Stimulated activated CD8-positive, alpha-beta memory T cell treated with anti-CD3 and anti-CD28 coated beads, Interleukin-12 subunit alpha, Interleukin-12 subunit beta, amount 100 ng/mL, for 24 hours (primary cell): ENCODE data around the gene CTDSPL.

Experiments
- DNase-seq: peaks from one replicate; pipeline ENCODE4 v3.0.0-alpha.2; 2020; ENCODE audit errors: extremely low read depth

The CTDSPL gene

DNA sequence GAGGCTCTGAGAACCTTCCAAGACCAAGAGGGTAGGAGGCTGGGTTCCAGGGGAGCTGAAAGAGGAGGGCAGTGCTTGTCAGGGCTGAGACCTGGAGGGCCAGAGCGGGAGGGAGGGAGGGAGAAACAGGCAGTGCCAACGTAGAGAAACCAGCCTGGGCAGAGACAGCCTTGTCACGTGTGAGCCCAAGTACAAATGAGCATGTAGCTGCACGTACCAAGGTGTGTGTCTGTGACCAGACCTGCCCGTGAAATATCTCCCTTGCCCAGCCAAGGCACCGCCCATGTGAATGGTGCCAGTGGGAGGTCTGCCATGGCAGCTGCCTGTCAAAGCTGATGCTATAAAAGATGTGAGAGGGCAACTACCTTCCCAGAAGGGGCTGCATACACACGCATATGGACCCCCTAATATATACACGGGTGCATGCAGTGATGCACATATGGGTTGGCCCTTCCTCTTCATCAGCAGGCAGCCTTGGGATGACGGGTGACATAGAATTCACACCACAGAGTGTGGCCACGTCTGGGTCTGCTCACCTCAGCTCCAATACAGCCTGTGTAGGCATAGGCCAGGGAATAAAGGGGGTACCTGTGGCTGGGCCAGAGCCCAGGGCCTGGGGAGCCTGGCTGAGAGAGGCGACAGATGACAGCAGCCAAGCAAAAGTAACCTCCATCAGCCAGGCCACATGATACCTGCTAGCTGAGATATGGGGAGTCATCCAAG is 7.8 kb upstream of the CTDSPL start:
- no peak for DNase-seq

GRCh38 chr3:37855363-37855970 is 6.2 kb upstream of the CTDSPL start:
- peak; percentile 46 for DNase-seq

DNA sequence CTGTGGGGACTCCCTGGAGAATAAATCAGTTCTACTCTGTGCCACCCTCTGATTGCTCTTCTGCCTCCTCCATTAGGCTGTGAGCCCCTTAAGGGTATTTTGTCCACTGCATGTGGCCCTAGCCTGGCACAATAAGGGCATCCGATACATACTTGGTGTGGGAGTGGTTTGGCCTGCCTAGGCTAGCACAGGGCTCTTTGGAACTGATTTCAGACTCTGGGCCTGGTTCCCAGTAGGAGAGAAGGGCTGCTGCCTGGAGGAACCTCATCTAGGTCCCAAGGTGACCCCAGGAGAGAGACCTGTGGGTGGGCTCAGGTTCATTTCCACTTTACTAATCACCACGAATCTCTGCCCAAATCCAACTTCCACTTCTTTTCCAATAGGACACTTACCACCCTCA is 5.3 kb upstream of the CTDSPL start:
- DNase-seq = no peak

- DNase-seq = no peak
These were observed 2.9 kb upstream of the CTDSPL start for GRCh38 chr3:37858742-37859141.

GRCh38 chr3:37859354-37859753 is 2.3 kb upstream of the CTDSPL start:
- DNase-seq = no peak

GRCh38 chr3:37859908-37860199 is 1.8 kb upstream of the CTDSPL start:
- no peak for DNase-seq

DNA sequence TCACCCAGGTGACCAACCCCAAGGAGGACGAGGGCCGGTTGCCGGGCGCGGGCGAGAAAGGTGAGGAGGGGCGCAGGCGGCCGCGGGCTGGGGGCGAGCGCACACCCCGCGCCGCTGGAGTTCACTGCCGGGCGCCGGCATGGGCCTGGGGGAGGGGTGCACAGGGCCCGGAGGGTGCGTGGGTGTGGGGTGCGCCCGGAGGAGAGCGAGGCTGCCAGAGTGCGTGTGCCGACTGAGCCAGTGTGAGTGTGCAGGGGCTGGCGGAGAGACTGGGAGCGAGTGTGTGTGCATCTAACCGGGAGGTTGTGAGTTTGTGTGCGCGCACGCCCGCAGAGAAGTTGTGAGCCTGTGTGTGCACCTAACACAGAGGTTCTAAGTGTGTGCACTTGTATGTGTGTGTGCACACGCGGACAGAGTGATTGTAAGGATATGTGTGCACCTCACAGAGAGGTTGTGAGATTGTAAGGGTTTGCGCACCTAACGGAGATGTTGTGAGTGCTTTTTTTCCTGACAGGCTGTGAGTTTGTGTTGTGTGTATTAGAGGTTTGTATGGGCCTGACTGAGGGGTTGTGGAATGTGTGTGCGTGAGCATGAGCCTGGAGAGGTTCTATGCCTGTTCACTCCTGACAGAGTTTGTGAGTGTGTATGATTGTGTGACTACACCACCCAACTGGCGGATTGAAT is 681 bp downstream of the CTDSPL start:
- no peak for DNase-seq

- no peak for DNase-seq
These were observed 1.5 kb downstream of the CTDSPL start for GRCh38 chr3:37862903-37863815.

DNA sequence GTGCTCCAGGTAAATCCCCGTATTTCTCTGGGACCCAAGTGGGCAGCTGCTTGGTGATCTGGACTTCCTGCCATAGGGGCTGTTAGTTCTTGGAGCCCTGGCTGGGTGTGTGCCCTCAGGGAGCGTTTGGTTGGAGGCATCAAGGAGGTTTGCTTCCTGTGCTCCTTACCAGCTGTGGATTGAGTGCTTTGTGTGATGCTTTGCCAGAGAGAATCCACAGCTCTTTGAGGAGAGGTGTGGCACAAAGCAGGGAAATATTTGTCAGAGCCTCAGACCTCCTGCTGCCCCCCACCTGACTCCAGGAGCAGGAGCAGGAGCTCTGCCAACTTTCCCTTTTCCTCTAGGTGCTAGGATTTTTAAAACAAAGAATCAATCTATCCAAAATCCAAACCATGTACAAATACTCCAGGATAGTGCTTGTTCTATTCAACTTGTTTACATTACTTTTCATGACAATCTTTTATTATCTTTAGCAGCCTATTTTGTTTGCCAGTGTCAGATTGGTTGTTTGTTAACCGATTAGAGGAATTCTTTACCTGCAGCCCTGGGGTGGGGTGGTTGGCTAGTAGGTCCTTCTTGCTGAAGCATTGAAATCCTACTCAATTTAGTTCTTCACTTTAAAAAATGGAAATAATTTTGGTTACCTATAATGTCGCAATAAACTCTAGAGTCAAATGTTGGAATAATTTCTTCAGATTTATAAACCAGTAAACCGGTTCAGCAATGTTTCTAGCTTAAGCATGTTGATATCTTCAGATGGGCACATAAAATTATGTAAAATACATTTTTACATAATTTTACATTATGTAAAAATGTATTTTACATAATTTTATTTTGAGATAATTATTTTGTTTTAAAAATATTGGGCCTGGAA is 2.5 kb downstream of the CTDSPL start:
- no peak for DNase-seq

DNA sequence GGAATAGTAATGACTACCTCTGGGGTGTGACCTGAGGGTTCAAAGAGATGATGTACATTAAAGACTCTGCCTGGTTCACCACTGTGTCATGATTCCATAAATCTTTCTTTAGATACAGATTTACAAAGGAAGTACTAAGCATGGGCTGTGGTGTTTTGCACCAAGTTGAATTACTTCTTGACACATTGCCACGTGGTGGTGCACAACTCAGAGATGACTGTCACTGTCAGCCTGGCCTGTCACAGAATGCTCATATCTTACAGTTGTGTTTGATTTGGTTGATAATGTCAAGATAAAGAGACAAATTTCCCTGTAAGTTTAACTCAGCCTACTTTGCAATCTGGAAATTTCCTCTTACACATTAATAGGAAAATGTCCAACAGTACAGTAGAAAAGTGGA is 3.2 kb downstream of the CTDSPL start:
- DNase-seq = no peak

DNA sequence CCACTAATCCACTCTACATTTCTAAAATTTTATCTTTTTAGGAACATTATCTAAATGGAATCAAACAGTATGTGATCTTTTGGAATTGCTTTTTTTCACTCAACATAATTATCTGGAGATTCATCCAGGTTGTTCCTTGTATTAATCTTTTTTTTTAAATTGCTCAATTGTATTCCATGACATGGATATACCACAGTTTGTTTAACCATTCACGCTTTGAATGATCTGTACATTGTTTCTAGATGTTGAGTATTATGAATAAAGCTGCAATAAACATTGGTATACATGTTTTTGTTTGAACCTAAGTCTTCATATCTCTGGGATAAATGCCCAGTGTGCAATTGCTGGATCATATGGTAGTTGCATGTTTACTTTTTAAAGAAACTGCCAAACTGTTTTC is 5.5 kb downstream of the CTDSPL start:
- DNase-seq = no peak

GRCh38 chr3:37871858-37872257 is 10.2 kb downstream of the CTDSPL start:
- no peak for DNase-seq

DNA sequence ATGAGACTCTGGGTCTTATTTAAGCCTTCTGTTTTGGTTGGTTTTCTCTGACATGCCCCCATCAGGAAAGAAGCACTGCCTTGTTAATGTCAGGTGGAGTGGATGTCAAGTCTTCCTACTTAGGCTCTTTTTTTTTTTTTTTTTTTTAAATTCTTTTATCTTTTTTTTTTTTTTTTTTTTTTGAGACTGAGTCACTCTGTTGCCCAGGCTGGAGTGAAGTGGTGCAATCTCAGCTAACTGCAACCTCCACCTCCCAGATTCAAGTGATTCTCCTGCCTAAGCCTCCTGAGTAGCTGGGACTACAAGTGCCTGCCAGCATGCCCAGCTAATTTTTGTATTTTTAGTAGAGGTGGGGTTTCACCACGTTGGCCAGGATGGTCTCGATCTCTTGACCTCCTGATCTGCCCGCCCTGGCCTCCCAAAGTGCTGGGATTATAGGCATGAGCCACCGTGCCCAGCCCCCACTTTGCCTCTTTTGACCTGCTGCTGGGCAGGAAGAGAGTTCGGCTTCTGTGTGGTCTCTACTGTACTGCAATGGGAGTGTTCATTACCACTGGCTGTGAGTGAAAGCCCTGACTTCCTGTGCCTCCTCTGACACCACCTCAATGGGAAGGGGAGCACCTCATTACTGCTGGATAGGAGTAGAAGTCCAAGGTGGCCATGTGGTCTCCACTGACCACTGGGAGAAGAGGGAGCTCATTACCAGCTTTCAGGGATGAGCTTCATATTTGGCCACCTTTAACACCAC is 10.9 kb downstream of the CTDSPL start:
- DNase-seq = no peak

DNA sequence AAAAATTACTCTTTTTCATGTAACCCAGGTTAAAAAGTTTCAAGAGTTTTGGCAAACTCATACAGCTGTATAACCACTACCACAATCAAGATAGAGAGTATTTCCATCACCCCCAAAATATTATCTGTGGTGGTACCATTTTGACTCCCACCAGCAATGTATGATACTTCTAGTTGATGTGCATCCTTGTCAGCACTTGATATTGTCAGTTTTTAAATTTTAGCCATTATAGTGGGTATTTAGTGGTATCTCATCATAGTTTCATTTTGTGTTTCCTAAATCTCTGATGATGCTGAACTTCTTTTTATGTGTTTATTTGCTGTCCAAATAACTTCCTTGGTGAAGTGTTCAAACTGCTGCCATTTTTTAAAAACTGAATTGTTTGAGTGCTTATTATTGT is 14.6 kb downstream of the CTDSPL start:
- no peak for DNase-seq

GRCh38 chr3:37882711-37883110 is 21.0 kb downstream of the CTDSPL start:
- no peak for DNase-seq

DNA sequence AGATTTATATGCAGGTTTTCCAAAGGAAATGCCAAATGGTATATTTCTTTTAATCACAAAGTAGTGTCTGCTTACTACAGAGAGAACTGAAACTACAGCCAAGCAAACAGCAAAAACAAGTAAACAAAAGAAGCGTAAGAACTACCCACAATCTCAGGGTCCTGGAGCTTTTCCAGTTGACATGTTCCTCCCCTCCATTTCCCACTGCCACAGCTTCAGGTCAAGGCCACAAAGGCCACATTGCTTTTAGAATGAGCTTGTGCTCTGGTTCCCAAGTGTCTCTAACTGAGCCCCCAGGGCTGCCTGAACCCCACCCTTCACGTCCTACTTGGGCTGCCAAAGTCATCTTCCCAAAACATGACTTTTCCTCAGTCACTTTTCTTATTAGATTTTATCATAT is 24.1 kb downstream of the CTDSPL start:
- no peak for DNase-seq

- DNase-seq = no peak
These were observed 24.7 kb downstream of the CTDSPL start for GRCh38 chr3:37886395-37886794.

- no peak for DNase-seq
These were observed 25.4 kb downstream of the CTDSPL start for GRCh38 chr3:37887062-37887461.

DNA sequence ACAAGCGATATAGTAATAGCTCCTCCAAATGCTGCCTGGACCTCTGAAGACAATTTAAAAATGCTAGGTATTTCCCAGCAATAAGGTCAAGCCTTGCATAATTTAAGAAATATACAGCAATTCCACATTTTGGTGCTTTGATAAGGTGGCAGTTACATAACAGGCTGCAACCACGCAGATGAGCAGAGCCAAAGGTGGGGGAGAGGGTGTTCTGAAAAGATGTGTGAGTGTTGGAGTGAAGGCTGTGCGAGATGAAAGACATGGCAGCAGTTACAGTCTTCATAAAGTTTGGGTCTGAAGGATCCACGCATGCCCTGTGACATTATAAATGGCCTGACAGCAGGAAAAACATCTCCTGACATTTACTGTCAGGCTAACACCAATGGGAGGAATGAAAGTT is 26.1 kb downstream of the CTDSPL start:
- no peak for DNase-seq

DNA sequence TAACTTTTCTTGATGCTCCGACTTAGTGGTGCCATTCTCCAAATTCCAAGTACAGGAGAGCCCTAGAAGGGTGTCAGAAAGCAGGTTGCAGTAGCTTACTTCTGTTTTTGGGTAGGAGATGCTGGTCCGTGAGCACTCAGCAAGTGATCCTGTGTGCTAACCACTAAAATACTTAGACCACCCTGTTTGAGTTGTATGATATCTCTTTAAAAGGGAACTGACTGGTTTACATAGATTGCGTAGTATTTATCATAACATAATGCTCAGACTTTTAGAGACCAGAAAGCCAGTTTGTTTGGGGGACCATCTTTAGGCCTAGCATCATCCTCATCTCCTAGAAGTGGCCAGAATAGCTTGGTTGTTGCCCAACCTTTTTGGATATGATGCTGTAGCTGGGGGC is 26.7 kb downstream of the CTDSPL start:
- DNase-seq = no peak

GRCh38 chr3:37890522-37890921 is 28.8 kb downstream of the CTDSPL start:
- DNase-seq = no peak
